Aorta (tissue), 5 donors: ENCODE data around the gene SCARB1. TPM values are rescaled to one million over a fixed set of nuclear protein-coding genes. Genes with fewer than 3 reads are reported as not detected.

Experiments
- ATAC-seq: fragments of 200-7000 bp; cut with Tn5 transposase; one replicate; pipeline ENCODE4 v1.9.1; 2022; ENCODE audit warnings: moderate library complexity; ENCODE audit not compliant: low FRiP score
- DNase-seq, 2 donors: peaks; one replicate each; pipeline ENCODE4 v3.0.0-alpha.2; 2020
- H3K27ac ChIP-seq, 2 donors: one replicate each; pipeline ENCODE4 v1.5.1; 2013; ENCODE audit warnings: low read length in 2 of 2, mild to moderate bottlenecking in 2 of 2, moderate library complexity in 2 of 2, control low read depth in 1 of 2, inconsistent platforms in 1 of 2, low read depth in 1 of 2
- H3K27me3 ChIP-seq, 2 donors: one replicate each; pipeline ENCODE4 v1.6.1; 2013; ENCODE audit warnings: control low read depth in 1 of 2, low read length in 1 of 2, mild to moderate bottlenecking in 1 of 2, moderate library complexity in 1 of 2; ENCODE audit not compliant: insufficient read depth in 2 of 2, control insufficient read depth in 1 of 2
- H3K36me3 ChIP-seq, 2 donors: one replicate each; pipeline ENCODE4 v1.6.1; 2013; ENCODE audit warnings: control low read depth in 1 of 2, low read length in 1 of 2, mild to moderate bottlenecking in 1 of 2; ENCODE audit not compliant: insufficient read depth in 2 of 2, control insufficient read depth in 1 of 2
- H3K4me1 ChIP-seq, 2 donors: one replicate each; pipeline ENCODE4 v1.6.1; 2013; ENCODE audit warnings: low read length in 2 of 2, control low read depth in 1 of 2, mild to moderate bottlenecking in 1 of 2, moderate library complexity in 1 of 2; ENCODE audit not compliant: insufficient read depth in 2 of 2, control insufficient read depth in 1 of 2
- H3K4me3 ChIP-seq, 2 donors: one replicate each; pipeline ENCODE4 v1.5.1; 2013; ENCODE audit warnings: low read length in 2 of 2, control low read depth in 1 of 2, mild to moderate bottlenecking in 1 of 2
- H3K9me3 ChIP-seq: one replicate; pipeline ENCODE4 v1.6.1; 2013; ENCODE audit warnings: mild to moderate bottlenecking, low read length; ENCODE audit not compliant: control insufficient read depth
- WGBS, 2 donors: extraction: QIAGEN DNeasy Blood & Tissue Kit; methylation state at CpG; one replicate each; pipeline ENCODE4 v1.1.7; 2013; 5-methylcytosine and 5-hydroxymethylcytosine counted together
- intact Hi-C, 2 donors: fragments of 100-400 bp; cut with DNase I; formaldehyde crosslinking; loops; one replicate each; pipeline versions ENCODE4 v1.14.2 to v1.15.0; 2022
- polyA plus RNA-seq, 2 donors: library from polyadenylated mRNA; stranded (reverse); fragments of 200-250 nt; gene quantifications; one replicate each; pipeline ENCODE4 v1.2.3, GENCODE V29; 2013
- total RNA-seq, 2 donors: library from RNA; stranded (reverse); fragmentation: NEBNext Ultra II Directional; extraction: Animal tissue kit (Norgen Biotek cat#: 25700); gene quantifications; one replicate each; pipeline ENCODE4 v1.2.1, GENCODE V29; 2021
- donor health status: healthy with polysubstance abuse.
- donor health status: Bipolar disorder and iron deficiency.
- donor health status: DM: no; HTN: no; CAD: no.
- donor health status: DM: no; HTN: no; CAD: no.
- donor health status: DM: yes; HTN: yes; CAD: no.

The SCARB1 gene
- total and polyA plus RNA-seq, 4 donors = 6.6 to 38.5 (median 11.9) TPM

GRCh38 chr12:124814741-124815613 is 48.7 kb downstream of the SCARB1 start:
- no peaks in the 10 kb centered on the region for H3K9me3 ChIP-seq
- no peak overlapping the region for H3K4me3 ChIP-seq
- DNase-seq (peak in 1 of 2 donors; percentile 73), ATAC-seq (no peak)
- H3K27me3 ChIP-seq = no peaks in the 10 kb centered on the region
- no peaks in the 10 kb centered on the region for H3K36me3 ChIP-seq
- no peak overlapping the region for H3K27ac ChIP-seq
- H3K4me1 ChIP-seq = no peaks in the 10 kb centered on the region
- intact Hi-C loops = no loop called here
- 89 to 90% methylated on average over 34 to 38 of the region's 38 CpGs for WGBS, 2 donors

DNA sequence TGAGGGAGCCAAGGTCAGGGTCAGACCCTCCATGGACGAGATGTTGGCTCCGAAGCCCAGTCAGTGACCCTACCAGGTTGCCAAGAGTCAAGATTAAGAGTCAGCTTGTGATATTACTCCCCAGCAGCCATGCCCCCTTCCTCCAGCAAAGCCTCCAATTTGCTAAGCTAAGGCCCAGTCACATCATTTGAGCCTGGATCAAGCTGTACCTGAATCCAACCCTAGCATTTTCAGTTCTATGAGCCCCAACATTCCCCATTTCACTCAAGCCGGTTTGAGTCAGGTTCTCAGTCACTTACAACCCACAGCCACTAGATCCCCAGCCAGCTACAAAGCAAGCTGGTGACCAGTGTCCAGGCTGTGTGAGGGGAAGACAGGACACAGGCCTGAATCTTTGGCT is 49.9 kb downstream of the SCARB1 start:
- intact Hi-C loops = no loop called here
- Histone ChIP-seq H3K4me1 (no peaks in the 10 kb centered on the region), H3K9me3 (no peaks in the 10 kb centered on the region), H3K4me3 (no peak overlapping the region), H3K36me3 (no peaks in the 10 kb centered on the region), H3K27ac (no peak overlapping the region), H3K27me3 (no peaks in the 10 kb centered on the region)
- ATAC-seq (no peak), DNase-seq (no peak)
- WGBS, 2 donors = 96 to 98% methylated on average over 3 of the region's 3 CpGs

GRCh38 chr12:124812979-124813378 is 50.7 kb downstream of the SCARB1 start:
- Histone ChIP-seq H3K4me3 (no peak overlapping the region), H3K36me3 (no peaks in the 10 kb centered on the region), H3K27ac (no peak overlapping the region), H3K9me3 (no peaks in the 10 kb centered on the region), H3K27me3 (no peaks in the 10 kb centered on the region), H3K4me1 (no peaks in the 10 kb centered on the region)
- intact Hi-C loops = no loop called here
- no peak for ATAC-seq
- DNase-seq = no peak
- WGBS, 2 donors = 96 to 98% methylated on average over 2 of the region's 2 CpGs

GRCh38 chr12:124812356-124812755 is 51.3 kb downstream of the SCARB1 start:
- no peak overlapping the region for H3K4me3 ChIP-seq
- WGBS, 2 donors = 97 to 98% methylated on average over 9 of the region's 9 CpGs
- no peaks in the 10 kb centered on the region for H3K27me3 ChIP-seq
- ATAC-seq (no peak), DNase-seq (no peak)
- no peaks in the 10 kb centered on the region for H3K9me3 ChIP-seq
- intact Hi-C loops = no loop called here
- H3K4me1 ChIP-seq = no peaks in the 10 kb centered on the region
- H3K27ac ChIP-seq = no peak overlapping the region
- no peaks in the 10 kb centered on the region for H3K36me3 ChIP-seq

- Histone ChIP-seq H3K36me3 (no peaks in the 10 kb centered on the region), H3K4me3 (no peak overlapping the region), H3K27ac (no peak overlapping the region), H3K4me1 (no peaks in the 10 kb centered on the region), H3K9me3 (no peaks in the 10 kb centered on the region), H3K27me3 (no peaks in the 10 kb centered on the region)
- 87 to 93% methylated on average over 13 of the region's 13 CpGs for WGBS, 2 donors
- intact Hi-C loops = no loop called here
- DNase-seq = no peak
- ATAC-seq = no peak
Measured at GRCh38 chr12:124811633-124812032, 52.0 kb downstream of the SCARB1 start.

DNA sequence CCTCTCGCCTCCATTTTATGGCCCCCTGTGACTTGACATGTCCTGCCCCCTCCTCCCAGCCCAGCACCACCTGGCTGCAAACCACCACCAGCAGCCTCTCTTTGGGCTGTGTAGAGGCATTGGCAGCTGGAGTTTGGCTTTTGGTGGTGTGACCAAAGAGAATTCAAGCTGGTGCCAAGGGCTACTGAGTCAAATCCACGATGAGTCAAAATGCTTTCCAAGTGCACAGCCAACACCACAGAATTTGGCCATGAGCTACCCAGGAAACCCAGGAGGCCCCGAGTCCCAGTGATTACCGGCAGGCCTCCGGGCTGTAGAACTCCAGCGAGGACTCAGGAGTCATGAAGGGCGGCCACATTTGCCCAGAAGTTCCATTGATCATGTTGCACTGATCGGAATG is 53.8 kb downstream of the SCARB1 start:
- intact Hi-C loops = loop anchor here in 1 of 2 donors (10.0 kb wide), 1 partner anchor 85 kb away; no protein-coding TSS in a partner anchor
- ATAC-seq (no peak), DNase-seq (no peak)
- H3K4me1 ChIP-seq = no peaks in the 10 kb centered on the region
- H3K9me3 ChIP-seq = no peaks in the 10 kb centered on the region
- 75 to 79% methylated on average over 8 of the region's 8 CpGs for WGBS, 2 donors
- H3K4me3 ChIP-seq = no peak overlapping the region
- H3K27ac ChIP-seq = no peak overlapping the region
- no peaks in the 10 kb centered on the region for H3K36me3 ChIP-seq
- no peaks in the 10 kb centered on the region for H3K27me3 ChIP-seq

- DNase-seq (no peak), ATAC-seq (no peak)
- intact Hi-C loops = loop anchor here in 1 of 2 donors (10.0 kb wide), 1 partner anchor 85 kb away; no protein-coding TSS in a partner anchor
- Histone ChIP-seq H3K27me3 (no peaks in the 10 kb centered on the region), H3K4me1 (no peaks in the 10 kb centered on the region), H3K4me3 (no peak overlapping the region), H3K9me3 (no peaks in the 10 kb centered on the region), H3K27ac (no peak overlapping the region), H3K36me3 (no peaks in the 10 kb centered on the region)
- 93 to 94% methylated on average over 4 of the region's 4 CpGs for WGBS, 2 donors
Measured at GRCh38 chr12:124809391-124809790, 54.3 kb downstream of the SCARB1 start.

GRCh38 chr12:124808272-124808671 is 55.4 kb downstream of the SCARB1 start:
- Histone ChIP-seq H3K27ac (no peak overlapping the region), H3K27me3 (no peaks in the 10 kb centered on the region), H3K4me3 (no peak overlapping the region), H3K9me3 (no peaks in the 10 kb centered on the region), H3K36me3 (no peaks in the 10 kb centered on the region), H3K4me1 (no peaks in the 10 kb centered on the region)
- WGBS, 2 donors = 77 to 80% methylated on average over 2 of the region's 2 CpGs
- no peak for DNase-seq
- no peak for ATAC-seq
- intact Hi-C loops = loop anchor here in 1 of 2 donors (10.0 kb wide), 1 partner anchor 87 kb away; no protein-coding TSS in a partner anchor
